ENCODE data around the gene SMG6. TPM values are rescaled to one million over a fixed set of nuclear protein-coding genes. Genes with fewer than 3 reads are reported as not detected.
"Not testable (repeated sequence)": the region's sequence is repeated elsewhere in the genome, so short reads cannot be mapped to it uniquely, and the experiment has no call there.

The SMG6 gene
- total RNA-seq, 1 donor from 2014 or later, result 26.3 TPM

GRCh38 chr17:2207815-2208515 is 95.6 kb downstream of the SMG6 start:
- DNase-seq (ENCODE audit: low read depth in 2 of 2), result no peak

- peak in 1 of 2 donors; percentile 73 for DNase-seq (ENCODE audit: low read depth in 2 of 2)
Observed at GRCh38 chr17:2204393-2204792, 99.2 kb downstream of the SMG6 start.

- no peak for DNase-seq (ENCODE audit: low read depth in 2 of 2)
Observed at GRCh38 chr17:2203818-2204217, 99.8 kb downstream of the SMG6 start.

- no peak for DNase-seq (ENCODE audit: low read depth in 2 of 2)
Observed at GRCh38 chr17:2202996-2203575, 100.5 kb downstream of the SMG6 start.

- DNase-seq (ENCODE audit: low read depth in 2 of 2), result no peak
Observed at GRCh38 chr17:2202302-2202995, 101.1 kb downstream of the SMG6 start.

- DNase-seq (ENCODE audit: low read depth in 2 of 2), result not testable (repeated sequence)
Observed at GRCh38 chr17:2199386-2199785, 104.2 kb downstream of the SMG6 start.

- no peak for DNase-seq (ENCODE audit: low read depth in 2 of 2)
Observed at GRCh38 chr17:2198927-2199326, 104.7 kb downstream of the SMG6 start.

- DNase-seq (ENCODE audit: low read depth in 2 of 2), result no peak
Observed at GRCh38 chr17:2197271-2197670, 106.3 kb downstream of the SMG6 start.

GRCh38 chr17:2195729-2196128 is 107.9 kb downstream of the SMG6 start:
- no peak for DNase-seq (ENCODE audit: low read depth in 2 of 2)

- DNase-seq (ENCODE audit: low read depth in 2 of 2), result no peak
Observed at GRCh38 chr17:2194889-2195335, 108.7 kb downstream of the SMG6 start.

GRCh38 chr17:2192367-2193057 is 111.1 kb downstream of the SMG6 start:
- DNase-seq (ENCODE audit: low read depth in 2 of 2), result peak in 1 of 2 donors; percentile 99

- peak; percentile 98 to 99 for DNase-seq (ENCODE audit: low read depth in 2 of 2)
Observed at GRCh38 chr17:2191785-2192184, 111.8 kb downstream of the SMG6 start.

GRCh38 chr17:2191227-2191626 is 112.4 kb downstream of the SMG6 start:
- peak in 1 of 2 donors; percentile 84 for DNase-seq (ENCODE audit: low read depth in 2 of 2)

GRCh38 chr17:2190014-2190413 is 113.6 kb downstream of the SMG6 start:
- no peak for DNase-seq (ENCODE audit: low read depth in 2 of 2)

GRCh38 chr17:2188971-2189630 is 114.5 kb downstream of the SMG6 start:
- no peak for DNase-seq (ENCODE audit: low read depth in 2 of 2)

- no peak for DNase-seq (ENCODE audit: low read depth in 2 of 2)
Observed at GRCh38 chr17:2187758-2188157, 115.8 kb downstream of the SMG6 start.

- DNase-seq (ENCODE audit: low read depth in 2 of 2), result no peak
Observed at GRCh38 chr17:2186937-2187336, 116.6 kb downstream of the SMG6 start.

GRCh38 chr17:2184993-2185931 is 118.3 kb downstream of the SMG6 start:
- DNase-seq (ENCODE audit: low read depth in 2 of 2), result no peak

GRCh38 chr17:2183346-2183745 is 120.2 kb downstream of the SMG6 start:
- DNase-seq (ENCODE audit: low read depth in 2 of 2), result no peak

GRCh38 chr17:2181897-2182448 is 121.6 kb downstream of the SMG6 start:
- no peak for DNase-seq (ENCODE audit: low read depth in 2 of 2)
